ENCODE results near the gene TRAP1.
"Not testable (repeated sequence)": the region's sequence is repeated elsewhere in the genome, so short reads cannot be mapped to it uniquely, and the experiment has no call there.

TRAP1 gene

GRCh38 chr16:3735541-3735940, 18.2 kb upstream of the TRAP1 start:
- no peak for DNase-seq

DNA sequence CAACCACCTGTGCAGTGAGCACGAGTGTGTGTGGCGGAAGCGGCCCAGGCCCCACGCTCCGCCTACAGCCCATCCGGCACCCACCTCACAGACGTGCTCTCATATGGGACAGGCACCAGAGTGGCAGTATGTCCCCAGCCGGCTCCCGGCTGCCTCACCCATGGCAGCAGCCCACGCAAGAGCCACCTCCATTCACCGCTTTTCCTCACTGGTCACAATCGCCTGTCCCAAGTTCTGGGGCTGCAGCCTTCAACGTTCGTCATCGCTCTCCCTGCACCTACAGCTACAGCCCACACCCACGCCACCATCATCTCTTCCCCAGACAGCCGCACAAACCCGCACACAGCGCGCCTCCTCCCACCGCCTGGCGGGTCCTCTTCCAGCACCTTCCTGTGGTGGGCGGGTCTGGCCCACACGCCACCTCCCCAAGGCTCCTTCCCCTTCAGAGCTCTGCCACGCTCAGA, 17.5 kb upstream of the TRAP1 start:
- DNase-seq = peak in 1 of 2 donors; percentile 44

DNA sequence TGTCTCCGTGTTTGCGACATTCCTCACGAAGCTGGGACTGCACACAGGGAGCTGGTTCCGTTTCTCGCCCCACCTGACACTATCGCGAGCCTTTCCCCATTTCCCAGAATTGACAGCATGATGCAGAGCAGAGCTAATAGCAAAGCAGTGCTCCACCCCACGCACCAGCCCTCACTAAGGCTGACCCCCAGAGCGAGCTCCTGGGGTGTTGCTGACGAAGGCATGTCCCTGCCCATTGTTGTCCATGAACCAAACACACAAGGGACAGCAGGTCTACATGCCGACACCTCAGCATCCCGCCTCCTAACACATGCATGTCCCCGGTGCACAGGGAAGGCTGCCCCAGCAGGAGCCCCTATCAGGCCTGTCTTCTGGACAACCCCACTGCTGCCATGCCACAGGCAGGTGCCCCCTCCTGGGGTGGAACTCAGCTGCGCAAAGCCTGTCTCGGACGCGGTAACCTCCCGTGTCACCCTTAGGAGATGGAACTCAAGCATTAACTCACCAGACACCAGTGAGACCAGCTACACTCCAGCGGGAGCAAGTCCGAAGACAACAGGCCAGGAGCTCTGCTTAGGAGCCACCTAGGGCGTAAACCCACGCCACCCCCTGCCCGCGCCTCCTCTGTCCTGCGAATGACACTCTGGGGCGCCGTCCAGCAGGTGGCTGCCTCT, 16.9 kb upstream of the TRAP1 start:
- no peak for DNase-seq

DNA sequence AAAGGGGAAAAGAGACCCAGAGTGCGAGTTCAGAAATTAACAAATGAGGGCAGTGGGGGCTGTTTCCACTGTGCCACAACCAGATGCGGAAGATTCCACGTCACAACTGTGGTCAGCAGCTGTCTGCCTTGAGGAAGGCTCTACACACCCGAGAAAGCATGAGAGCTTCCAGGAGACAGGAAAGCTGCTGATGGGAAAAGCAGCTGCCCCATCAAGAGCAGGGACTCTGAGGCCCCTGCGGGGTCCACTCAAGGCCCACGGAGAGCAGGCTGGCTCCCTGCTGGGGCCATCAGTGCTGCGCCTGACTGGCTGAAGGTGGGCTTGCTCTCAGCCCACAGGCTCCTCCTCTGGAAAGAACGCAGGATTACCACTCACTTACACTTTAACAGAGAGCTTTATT, 14.8 kb upstream of the TRAP1 start:
- no peak for DNase-seq

GRCh38 chr16:3731126-3731935, 14.0 kb upstream of the TRAP1 start:
- no peak for DNase-seq

- DNase-seq = no peak
Observed at GRCh38 chr16:3730161-3731125, 13.1 kb upstream of the TRAP1 start.

DNA sequence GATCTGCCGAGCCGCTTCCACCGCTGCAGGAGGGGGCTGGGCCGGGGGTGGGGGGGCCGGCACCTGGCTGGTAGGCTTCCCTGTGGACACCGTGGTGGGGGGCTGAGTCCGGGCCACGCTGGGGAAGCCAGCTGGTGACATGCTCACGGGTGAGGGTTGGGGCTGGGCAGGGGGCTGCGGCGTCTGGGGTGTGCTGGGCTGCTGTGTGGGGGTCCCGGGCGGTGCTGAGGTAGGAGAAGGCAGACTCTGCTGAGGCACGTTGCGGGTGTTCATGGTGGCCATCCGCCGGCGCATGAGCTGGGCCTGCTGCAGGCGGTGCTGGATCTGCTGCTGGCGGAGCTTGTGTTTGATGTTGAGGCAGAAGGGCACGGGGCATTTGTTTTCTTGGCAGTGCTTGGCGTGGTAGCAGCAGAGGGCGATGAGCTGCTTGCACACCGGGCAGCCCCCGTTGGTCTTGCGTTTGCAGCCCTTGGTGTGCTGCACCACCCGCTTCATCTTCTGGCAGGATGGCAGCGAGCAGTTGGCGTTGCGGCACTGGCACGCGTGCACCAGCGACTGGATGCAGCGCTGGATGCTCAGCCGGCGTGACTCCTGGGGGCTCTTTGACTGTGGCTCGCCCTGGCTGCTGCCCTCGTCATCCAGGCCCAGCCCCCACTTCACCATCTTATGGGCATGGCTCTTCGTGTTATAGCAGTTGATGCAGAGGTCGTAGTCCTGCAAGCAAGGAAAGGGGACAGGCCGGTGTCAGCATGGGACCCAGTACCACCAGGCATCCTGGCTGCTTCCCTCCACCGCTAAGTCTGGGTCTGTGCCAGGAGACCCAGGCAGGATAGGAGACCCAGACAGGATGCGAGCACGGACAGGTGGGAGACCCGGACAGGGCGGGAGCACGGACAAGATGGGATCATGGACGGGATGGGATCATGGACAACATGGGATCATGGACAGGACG, 12.1 kb upstream of the TRAP1 start:
- no peak for DNase-seq

GRCh38 chr16:3728424-3729160, 11.3 kb upstream of the TRAP1 start:
- no peak for DNase-seq

GRCh38 chr16:3727806-3728381, 10.6 kb upstream of the TRAP1 start:
- no peak for DNase-seq

DNA sequence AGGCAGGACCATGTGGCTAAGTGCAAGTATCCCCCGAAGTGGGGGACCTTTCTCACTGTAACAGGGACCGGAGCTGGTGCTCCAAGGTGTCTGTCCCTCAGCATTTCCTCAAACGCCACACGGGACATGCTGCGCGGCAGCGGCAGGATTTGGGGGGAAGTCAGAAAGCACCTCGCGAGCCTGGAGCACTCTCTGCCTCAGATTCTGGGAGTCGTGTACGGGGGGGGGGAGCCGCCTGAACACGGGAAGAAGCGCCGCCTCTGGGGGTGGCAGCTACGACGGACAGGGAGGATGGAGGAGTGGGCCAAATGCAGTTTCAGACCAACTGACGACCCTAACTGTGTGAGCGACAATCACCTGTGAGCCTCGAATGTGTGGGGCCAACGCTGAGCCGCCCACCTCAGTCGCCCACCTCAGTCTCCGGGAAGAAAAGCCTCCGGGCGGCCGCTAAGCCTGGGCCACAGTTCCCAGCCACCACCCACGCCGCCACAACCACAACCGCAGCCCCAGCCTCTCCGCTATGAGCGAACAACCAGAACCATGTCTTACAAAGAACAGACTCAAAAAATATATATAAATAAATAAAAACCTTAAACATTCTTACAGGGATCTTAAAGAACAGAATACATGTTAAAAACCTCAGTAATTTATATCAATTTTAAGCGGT, 8.8 kb upstream of the TRAP1 start:
- DNase-seq = no peak

GRCh38 chr16:3725276-3725675, 8.0 kb upstream of the TRAP1 start:
- DNase-seq = no peak

DNA sequence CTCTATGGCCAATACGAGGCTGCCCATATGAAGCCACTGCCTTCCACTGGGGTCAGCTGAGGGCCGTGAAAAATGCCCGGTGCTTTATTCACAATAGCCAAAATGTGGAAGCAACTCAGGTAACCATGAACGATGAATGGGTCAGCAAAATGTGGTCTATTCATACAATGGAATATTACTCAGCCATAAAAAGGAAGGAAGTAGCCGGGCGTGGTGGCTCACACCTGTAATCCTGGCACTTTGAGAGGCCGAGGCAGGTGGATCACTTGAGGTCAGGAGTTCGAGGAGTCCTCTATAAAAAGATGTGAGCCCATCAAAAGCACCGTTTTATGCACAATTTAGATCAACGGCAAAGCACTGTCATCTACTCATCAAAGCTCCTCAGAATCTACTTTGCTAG, 5.2 kb upstream of the TRAP1 start:
- no peak for DNase-seq

GRCh38 chr16:3720418-3720817, 3.1 kb upstream of the TRAP1 start:
- DNase-seq = no peak

DNA sequence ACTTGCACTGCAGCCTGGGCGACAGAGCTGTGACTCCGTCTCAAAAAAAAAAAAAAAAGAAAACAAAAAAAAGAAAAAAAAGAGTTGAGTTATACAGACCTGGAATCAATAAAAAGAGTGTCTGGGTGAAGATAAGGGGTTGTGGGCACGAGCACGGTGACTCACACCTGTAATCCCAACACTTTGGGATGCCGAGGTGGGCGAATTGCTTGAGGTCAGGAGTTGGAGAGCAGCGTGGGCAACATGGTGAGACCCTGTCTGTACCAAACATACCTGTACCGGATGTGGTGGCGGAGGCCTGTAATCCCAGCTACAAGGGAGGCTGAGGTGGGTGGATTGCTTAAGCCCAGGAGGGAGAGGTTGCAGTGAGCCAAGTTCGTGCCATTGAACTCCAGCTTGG, 1.3 kb upstream of the TRAP1 start:
- no peak for DNase-seq

DNA sequence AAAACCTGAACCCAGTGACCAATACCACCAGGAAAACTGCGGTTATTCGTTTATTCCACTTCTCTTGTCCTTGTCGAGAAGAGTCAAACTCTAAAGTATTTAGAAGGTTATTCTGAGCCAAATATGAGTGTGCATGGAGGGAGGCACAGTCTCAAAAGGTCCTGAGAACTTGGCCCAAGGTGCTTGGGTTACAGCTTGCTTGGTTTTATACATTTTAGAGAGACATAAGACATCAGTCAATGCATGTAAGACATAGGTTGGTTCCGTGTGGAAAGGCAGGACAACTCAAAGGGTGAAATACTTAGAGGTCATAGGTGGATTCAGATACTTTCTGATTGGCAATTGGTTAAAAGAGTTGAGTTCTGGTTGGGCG, 681 bp upstream of the TRAP1 start:
- DNase-seq = no peak

DNA sequence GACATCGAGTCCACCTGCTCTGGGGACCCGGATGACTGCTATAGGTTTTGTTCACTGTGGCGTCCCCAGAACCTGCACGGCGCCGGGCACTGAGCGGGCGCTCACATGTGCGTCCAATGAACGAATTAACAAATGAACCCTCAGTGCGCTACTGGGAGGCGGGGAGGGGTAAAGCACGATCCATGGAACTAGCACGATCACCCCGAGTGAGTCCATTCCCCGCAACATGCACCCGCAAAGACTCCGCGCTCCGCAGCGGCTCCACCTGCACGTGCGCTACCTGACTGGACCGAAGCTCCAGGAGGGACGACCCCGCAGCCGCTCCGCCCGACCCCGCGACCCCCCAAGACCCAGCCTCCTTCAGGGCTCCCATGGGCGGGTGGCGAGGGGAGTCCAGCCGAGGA, 491 bp downstream of the TRAP1 start:
- DNase-seq = peak in 1 of 2 donors; percentile 24

GRCh38 chr16:3715430-3715829, 1.9 kb downstream of the TRAP1 start:
- DNase-seq = no peak

GRCh38 chr16:3714378-3714777, 2.9 kb downstream of the TRAP1 start:
- DNase-seq = not testable (repeated sequence)

DNA sequence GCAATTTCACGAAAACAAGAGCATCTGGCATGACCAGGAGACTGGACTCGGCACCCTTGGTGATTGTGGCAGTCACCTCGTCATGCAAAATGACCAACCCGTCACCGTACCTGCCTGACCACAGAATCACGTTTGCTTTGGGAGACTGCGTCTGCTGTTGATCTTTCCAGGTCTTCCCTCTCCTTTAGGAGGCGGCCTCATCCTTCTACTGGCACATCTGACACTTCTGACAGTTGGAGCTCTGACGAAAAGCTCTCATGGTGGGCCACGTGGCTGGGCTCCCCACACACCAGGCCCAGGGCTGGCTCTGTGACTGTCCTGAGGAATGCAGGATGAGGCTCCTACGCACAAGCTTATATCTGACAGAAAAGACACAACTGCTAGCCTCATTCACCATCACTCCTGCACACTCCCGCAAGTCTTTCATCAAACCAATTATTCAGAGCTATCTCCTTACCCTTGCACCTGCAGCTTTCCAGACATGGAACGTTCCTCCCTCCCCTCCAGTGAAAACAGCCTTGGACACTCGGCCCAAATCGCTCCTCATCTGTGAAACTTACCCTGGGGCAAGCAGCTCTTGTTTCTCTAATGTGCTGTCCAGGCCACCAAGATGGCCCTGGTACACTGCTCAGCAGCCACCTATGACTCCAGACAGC, 3.6 kb downstream of the TRAP1 start:
- DNase-seq = no peak
